GM10248 (cell line): ENCODE results near the gene WDR88.
"Not testable (repeated sequence)": the region's sequence is repeated elsewhere in the genome, so short reads cannot be mapped to it uniquely, and the experiment has no call there.

Source experiments
- CTCF ChIA-PET: fragments of 300-600 bp; sonication (Branson Sonifier 250); formaldehyde crosslinking; extraction: SDS; loops from one replicate; lab custom pipeline; 2021; ENCODE audit warnings: antibody characterized with exemption; lab: Yijun Ruan, JAX
- POLR2A ChIA-PET: fragments of 350-650 bp; sonication (Branson Sonifier 250); formaldehyde crosslinking; extraction: SDS; loops from one replicate; lab custom pipeline; 2020; ENCODE audit warnings: antibody characterized with exemption; lab: Yijun Ruan, JAX
- DNase-seq: peaks from one replicate; pipeline ENCODE4 v3.0.0; 2012; ENCODE audit errors: extremely low spot score
- TF ChIP-seq, protein P1 (sequence below): IDR thresholded peaks from 2 replicates; pipeline ENCODE4 v1.5.1; 2012; ENCODE audit warnings: mild to moderate bottlenecking, low read depth; ENCODE audit errors: extremely low read depth, missing control alignments, control extremely low read depth

Gene WDR88

DNA sequence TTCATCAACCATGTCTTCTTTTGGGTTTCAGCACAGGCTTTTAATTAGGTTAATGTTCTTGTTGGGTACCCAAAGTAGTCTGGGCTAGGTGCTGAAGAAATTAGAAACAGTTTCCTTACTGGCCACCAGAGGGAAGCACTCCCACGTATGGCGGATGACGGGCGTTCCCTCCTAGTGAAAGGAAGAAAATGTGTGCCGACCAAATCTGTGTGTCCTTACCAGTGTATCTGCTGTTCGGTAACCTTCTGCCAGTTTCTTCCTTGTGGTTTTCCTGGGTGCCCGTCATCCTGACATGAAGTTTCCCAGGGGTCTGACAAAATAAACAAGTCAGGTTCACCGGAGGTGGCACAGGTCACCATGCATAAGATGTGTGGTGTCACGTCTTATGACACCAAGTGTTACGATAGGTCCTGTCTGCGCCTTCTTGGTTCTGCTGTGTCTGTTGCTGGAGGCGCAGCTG, 6.0 kb upstream of the WDR88 start:
- TF ChIP-seq, protein P1, sequence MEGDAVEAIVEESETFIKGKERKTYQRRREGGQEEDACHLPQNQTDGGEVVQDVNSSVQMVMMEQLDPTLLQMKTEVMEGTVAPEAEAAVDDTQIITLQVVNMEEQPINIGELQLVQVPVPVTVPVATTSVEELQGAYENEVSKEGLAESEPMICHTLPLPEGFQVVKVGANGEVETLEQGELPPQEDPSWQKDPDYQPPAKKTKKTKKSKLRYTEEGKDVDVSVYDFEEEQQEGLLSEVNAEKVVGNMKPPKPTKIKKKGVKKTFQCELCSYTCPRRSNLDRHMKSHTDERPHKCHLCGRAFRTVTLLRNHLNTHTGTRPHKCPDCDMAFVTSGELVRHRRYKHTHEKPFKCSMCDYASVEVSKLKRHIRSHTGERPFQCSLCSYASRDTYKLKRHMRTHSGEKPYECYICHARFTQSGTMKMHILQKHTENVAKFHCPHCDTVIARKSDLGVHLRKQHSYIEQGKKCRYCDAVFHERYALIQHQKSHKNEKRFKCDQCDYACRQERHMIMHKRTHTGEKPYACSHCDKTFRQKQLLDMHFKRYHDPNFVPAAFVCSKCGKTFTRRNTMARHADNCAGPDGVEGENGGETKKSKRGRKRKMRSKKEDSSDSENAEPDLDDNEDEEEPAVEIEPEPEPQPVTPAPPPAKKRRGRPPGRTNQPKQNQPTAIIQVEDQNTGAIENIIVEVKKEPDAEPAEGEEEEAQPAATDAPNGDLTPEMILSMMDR = peak; percentile 81
- ChIA-PET CTCF (interaction anchor here (0.7 to 3.7 kb wide), 17 partner anchors 9 to 280 kb away, joined by 3 to 29 read pairs (median 10); partner anchors contain the start of gene CEBPG), POLR2A (interaction anchor here (0.6 kb wide), 1 partner anchor 791 kb away, joined by 4 read pairs; no protein-coding TSS in a partner anchor)
- peak; percentile 81 for DNase-seq

DNA sequence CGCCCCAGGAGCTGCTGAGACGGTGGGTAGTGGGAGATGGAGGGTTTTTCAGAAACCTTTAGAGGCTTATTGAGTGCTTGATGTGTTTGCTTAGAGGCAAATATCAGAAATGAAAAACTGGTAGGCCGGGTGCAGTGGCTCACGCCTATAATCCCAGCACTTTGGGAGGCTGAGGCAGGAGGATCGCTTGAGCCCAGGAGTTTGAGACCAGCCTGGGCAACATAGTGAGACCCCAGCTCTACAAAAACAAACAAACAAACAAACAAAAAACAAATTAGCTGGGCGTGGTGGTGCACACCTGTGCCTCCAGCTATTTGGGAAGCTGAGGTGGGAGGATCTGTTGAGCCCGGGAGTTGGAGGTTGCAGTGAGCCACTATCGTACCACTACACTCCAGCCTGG, 5.2 kb upstream of the WDR88 start:
- POLR2A ChIA-PET, DNase-seq: not testable (repeated sequence)
- CTCF ChIA-PET = interaction anchor here (0.7 to 3.7 kb wide), 13 partner anchors 8 to 279 kb away, joined by 3 to 14 read pairs (median 3); no protein-coding TSS in a partner anchor

DNA sequence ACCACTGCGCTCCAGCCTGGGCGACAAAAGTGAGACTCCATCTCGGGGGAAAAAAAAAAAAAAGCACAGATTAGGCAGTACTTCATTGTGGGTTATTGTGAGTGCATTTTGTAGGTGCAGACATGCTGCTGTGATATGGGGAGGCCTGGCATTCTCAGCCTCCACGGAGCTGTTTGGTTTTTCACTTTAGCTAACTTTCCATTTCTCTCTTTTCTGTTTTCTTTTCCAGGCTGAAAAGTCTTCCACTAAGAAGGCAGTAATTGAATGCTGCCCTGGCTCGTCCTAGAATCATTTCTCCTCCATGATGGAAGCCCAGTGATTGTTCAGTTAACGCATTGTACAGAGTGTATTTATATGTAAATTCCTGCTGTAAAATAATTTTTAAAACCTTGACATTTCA, 2.0 kb upstream of the WDR88 start:
- ChIA-PET CTCF (interaction anchor here (0.9 to 2.1 kb wide), 3 partner anchors 8 to 277 kb away, joined by 3 to 7 read pairs (median 3); no protein-coding TSS in a partner anchor), POLR2A (no interaction called here)
- DNase-seq = no peak
- TF ChIP-seq, protein P1 = no peak

DNA sequence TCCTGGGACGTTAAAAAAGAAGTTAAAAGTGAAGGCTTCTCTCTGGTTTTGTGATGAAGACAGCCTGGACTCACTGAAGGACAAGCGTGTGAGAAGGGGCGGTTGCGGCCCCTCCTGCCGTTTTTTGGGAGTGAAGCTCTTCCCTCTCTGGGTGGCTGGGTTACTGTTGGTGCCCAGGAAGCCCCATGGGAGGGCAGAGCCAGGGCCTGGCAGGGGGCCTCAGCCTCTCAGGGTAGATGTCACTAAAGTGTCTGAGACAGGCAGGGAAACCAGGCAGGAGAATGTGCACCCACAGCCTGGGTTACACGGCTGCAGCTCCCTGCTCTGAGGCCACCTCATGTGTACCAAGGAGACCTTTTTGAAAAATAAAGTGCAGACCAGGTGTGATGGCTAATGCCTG, 1.5 kb upstream of the WDR88 start:
- no peak for DNase-seq
- TF ChIP-seq, protein P1 = no peak
- CTCF ChIA-PET = interaction anchor here (0.9 to 2.1 kb wide), 3 partner anchors 9 to 54 kb away, joined by 3 to 7 read pairs (median 6); no protein-coding TSS in a partner anchor
- POLR2A ChIA-PET = no interaction called here

DNA sequence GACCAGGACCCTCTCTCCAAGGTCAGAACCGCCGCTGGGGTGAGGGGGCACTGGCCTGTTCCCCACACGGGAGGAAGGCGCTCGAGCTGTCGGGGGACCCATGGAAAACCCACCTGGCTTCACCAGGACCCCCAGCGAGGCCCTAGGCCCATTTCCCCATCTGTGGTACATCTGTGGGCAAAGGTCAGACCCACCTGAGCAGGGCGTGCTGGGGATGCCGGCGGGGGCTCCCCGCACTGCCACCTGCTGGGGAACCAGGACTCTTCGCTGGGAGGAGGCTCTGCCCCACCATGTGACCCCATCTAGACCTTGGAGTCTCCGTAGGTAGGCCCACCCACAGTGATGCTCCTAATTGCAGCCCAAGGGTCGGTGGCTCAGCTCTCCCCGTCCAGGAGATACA, 511 bp downstream of the WDR88 start:
- DNase-seq = no peak
- ChIA-PET POLR2A (no interaction called here), CTCF (interaction anchor here (2.2 kb wide), 1 partner anchor 7 kb away, joined by 4 read pairs; no protein-coding TSS in a partner anchor)
- TF ChIP-seq, protein P1 = peak; percentile 24

DNA sequence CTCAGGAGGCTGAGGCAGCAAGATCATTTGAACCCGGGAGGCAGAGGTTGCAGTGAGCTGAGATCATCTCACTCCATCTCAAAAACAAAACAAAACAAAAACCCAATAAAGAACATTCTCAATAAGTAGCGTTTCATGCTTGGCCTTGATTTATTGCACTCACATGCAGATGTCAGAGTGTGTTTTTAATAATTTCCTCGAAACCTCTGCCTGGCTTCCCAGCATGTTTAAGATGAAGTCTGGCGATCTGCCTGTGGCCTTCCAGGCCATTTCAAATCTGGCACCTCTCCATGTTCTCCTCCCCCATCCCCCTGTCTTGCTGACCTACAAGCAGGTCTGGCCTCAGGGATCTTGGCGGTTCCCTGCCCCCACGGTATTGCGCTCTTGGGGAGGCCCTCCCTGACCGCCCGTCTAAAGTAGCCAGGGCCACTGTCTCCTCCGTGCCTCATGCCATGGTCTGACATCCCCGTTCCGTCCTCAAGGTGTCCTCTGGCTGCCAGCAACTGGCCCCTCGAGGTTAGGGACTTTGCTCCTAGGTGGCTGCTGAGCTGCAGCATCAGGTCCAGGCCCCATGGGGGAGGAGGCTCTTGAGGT, 1.6 kb downstream of the WDR88 start:
- no peak for DNase-seq
- CTCF ChIA-PET = interaction anchor here (0.9 to 2.2 kb wide), 2 partner anchors 9 to 383 kb away, joined by 3 to 4 read pairs; no protein-coding TSS in a partner anchor
- TF ChIP-seq, protein P1 = no peak
- POLR2A ChIA-PET = no interaction called here

DNA sequence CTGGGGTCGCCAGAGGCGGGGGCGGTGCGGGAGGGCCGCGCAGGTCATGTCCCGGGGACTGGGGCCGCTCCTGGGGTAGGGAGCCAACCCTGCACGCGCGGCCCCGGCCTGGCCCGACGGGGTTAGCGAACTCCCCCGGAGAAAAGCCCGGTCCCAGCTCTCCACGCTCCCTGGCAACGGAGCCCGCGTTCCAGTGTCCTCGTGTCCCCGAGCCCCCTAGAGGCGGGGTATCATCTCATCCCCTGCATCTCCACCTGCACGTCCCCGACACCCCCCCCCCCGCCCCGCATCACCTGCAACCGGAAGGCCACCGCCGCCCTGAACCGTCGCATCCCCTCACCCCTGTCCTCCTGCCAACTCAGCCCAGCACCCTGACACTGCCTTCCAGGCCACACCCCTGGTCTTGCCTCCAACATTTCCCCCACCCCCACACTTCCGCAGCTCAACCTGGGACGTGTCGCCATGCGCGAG, 2.7 kb downstream of the WDR88 start:
- POLR2A ChIA-PET = no interaction called here
- CTCF ChIA-PET = interaction anchor here (1.2 to 2.2 kb wide), 3 partner anchors 9 to 36 kb away, joined by 3 to 14 read pairs (median 4); no protein-coding TSS in a partner anchor
- DNase-seq = peak; percentile 69
- TF ChIP-seq, protein P1 = no peak
